ENCODE measurements around the gene TMEM212.

The TMEM212 gene

GRCh38 chr3:171833789-171834460 lies 9.2 kb upstream of the TMEM212 start:
- POLR2A ChIA-PET, result no interaction called here
- CTCF ChIA-PET, result interaction anchor here (0.8 to 9.3 kb wide), 15 partner anchors 9 to 872 kb away, joined by 3 to 110 read pairs (median 4); no protein-coding TSS in a partner anchor
- no peak for DNase-seq (ENCODE audit: low read depth, low spot score)
- TF ChIP-seq CTCF (IDR thresholded peaks at IDR 0.05; ENCODE audit: insufficient read depth, low read length, missing control alignments), result peak; percentile 22
- no peak overlapping the region for H3K4me3 ChIP-seq (ENCODE audit: low read depth, low read length)

- CTCF ChIA-PET, result interaction anchor here (0.9 to 9.3 kb wide), 13 partner anchors 9 to 341 kb away, joined by 3 to 110 read pairs (median 5); no protein-coding TSS in a partner anchor
- DNase-seq (ENCODE audit: low read depth, low spot score), result no peak
- no peak overlapping the region for H3K4me3 ChIP-seq (ENCODE audit: low read depth, low read length)
- POLR2A ChIA-PET, result no interaction called here
- TF ChIP-seq CTCF (IDR thresholded peaks at IDR 0.05; ENCODE audit: insufficient read depth, low read length, missing control alignments), result no peak
These were observed 8.7 kb upstream of the TMEM212 start for GRCh38 chr3:171834461-171834801.

- DNase-seq (ENCODE audit: low read depth, low spot score), result no peak
- no peak for TF ChIP-seq CTCF (IDR thresholded peaks at IDR 0.05; ENCODE audit: insufficient read depth, low read length, missing control alignments)
- CTCF ChIA-PET, result interaction anchor here (1.0 to 9.3 kb wide), 9 partner anchors 63 to 873 kb away, joined by 3 to 110 read pairs (median 5); no protein-coding TSS in a partner anchor
- POLR2A ChIA-PET, result no interaction called here
- no peak overlapping the region for H3K4me3 ChIP-seq (ENCODE audit: low read depth, low read length)
These were observed 8.0 kb upstream of the TMEM212 start for GRCh38 chr3:171835116-171835515.

- no peak for TF ChIP-seq CTCF (IDR thresholded peaks at IDR 0.05; ENCODE audit: insufficient read depth, low read length, missing control alignments)
- CTCF ChIA-PET, result interaction anchor here (1.0 to 9.3 kb wide), 5 partner anchors 63 to 874 kb away, joined by 3 to 110 read pairs (median 5); no protein-coding TSS in a partner anchor
- POLR2A ChIA-PET, result no interaction called here
- no peak for DNase-seq (ENCODE audit: low read depth, low spot score)
- no peak overlapping the region for H3K4me3 ChIP-seq (ENCODE audit: low read depth, low read length)
These were observed 7.5 kb upstream of the TMEM212 start for GRCh38 chr3:171835613-171836012.

GRCh38 chr3:171836855-171837254 lies 6.3 kb upstream of the TMEM212 start:
- H3K4me3 ChIP-seq (ENCODE audit: low read depth, low read length), result no peak overlapping the region
- TF ChIP-seq CTCF (IDR thresholded peaks at IDR 0.05; ENCODE audit: insufficient read depth, low read length, missing control alignments), result no peak
- CTCF ChIA-PET, result interaction anchor here (1.5 kb wide), 2 partner anchors 64 to 495 kb away, joined by 3 to 6 read pairs; no protein-coding TSS in a partner anchor
- no peak for DNase-seq (ENCODE audit: low read depth, low spot score)
- POLR2A ChIA-PET, result no interaction called here

GRCh38 chr3:171837698-171838097 lies 5.5 kb upstream of the TMEM212 start:
- ChIA-PET CTCF (interaction anchor here (0.6 kb wide), 1 partner anchor 13 kb away, joined by 3 read pairs; no protein-coding TSS in a partner anchor), POLR2A (interaction anchor here (0.8 kb wide), 1 partner anchor 202 kb away, joined by 3 read pairs; the partner anchor contains the start of gene FNDC3B)
- H3K4me3 ChIP-seq (ENCODE audit: low read depth, low read length), result no peak overlapping the region
- no peak for TF ChIP-seq CTCF (IDR thresholded peaks at IDR 0.05; ENCODE audit: insufficient read depth, low read length, missing control alignments)
- no peak for DNase-seq (ENCODE audit: low read depth, low spot score)

Measured in AG04449 (cell line).